Osteoblast (primary cell): ENCODE measurements around the gene SND1. TPM values are rescaled to one million over a fixed set of nuclear protein-coding genes. Genes with fewer than 3 reads are reported as not detected.
A peak's percentile ranks its signal among the peaks of the same experiment; 100 is the strongest.

Experiments
- DNase-seq: peaks from one replicate; pipeline ENCODE4 v3.0.0; 2011; ENCODE audit warnings: low spot score, mixed read lengths; ENCODE audit not compliant: insufficient read length; ENCODE audit errors: missing footprints
- H2AFZ ChIP-seq: 2 replicates; pipeline ENCODE4 v1.6.0; 2011; ENCODE audit warnings: mild to moderate bottlenecking, low read length
- H3K27ac ChIP-seq: 2 replicates; pipeline ENCODE4 v1.5.1; 2011; ENCODE audit warnings: mild to moderate bottlenecking, low read depth, low read length, moderate library complexity
- H3K27me3 ChIP-seq: 2 replicates; pipeline ENCODE4 v1.6.0; 2012; ENCODE audit warnings: mild to moderate bottlenecking, control low read depth, inconsistent platforms, low read length, moderate library complexity; ENCODE audit not compliant: insufficient read depth
- H3K36me3 ChIP-seq: 2 replicates; pipeline ENCODE4 v1.5.1; 2011; ENCODE audit warnings: mild to moderate bottlenecking, low read length, control low read depth, moderate library complexity; ENCODE audit not compliant: insufficient read depth
- H3K4me1 ChIP-seq: 2 replicates; pipeline ENCODE4 v1.5.1; 2011; ENCODE audit warnings: mild to moderate bottlenecking, low read length, control low read depth, moderate library complexity; ENCODE audit not compliant: insufficient read depth
- H3K4me2 ChIP-seq: 2 replicates; pipeline ENCODE4 v1.6.0; 2011; ENCODE audit warnings: mild to moderate bottlenecking, low read length; ENCODE audit not compliant: insufficient read depth
- H3K4me3 ChIP-seq: fragments of 200-600 bp; sonication (generic); 3 replicates; pipeline ENCODE4 v1.5.1; 2012; ENCODE audit warnings: mild to moderate bottlenecking, low read length, inconsistent platforms; ENCODE audit not compliant: insufficient read depth
- H3K79me2 ChIP-seq: 2 replicates; pipeline ENCODE4 v1.6.0; 2012; ENCODE audit warnings: mild to moderate bottlenecking, low read length, control low read depth, inconsistent platforms; ENCODE audit not compliant: insufficient read depth
- H3K9me3 ChIP-seq: 2 replicates; pipeline ENCODE4 v1.5.1; 2011; ENCODE audit warnings: low read depth, low read length, control low read depth
- H4K20me1 ChIP-seq: 2 replicates; pipeline ENCODE4 v1.6.0; 2012; ENCODE audit warnings: mild to moderate bottlenecking, low read length, control low read depth; ENCODE audit not compliant: insufficient read depth
- CTCF ChIP-seq: IDR thresholded peaks from 2 replicates; pipeline ENCODE4 v1.5.1; 2011; ENCODE audit warnings: mild to moderate bottlenecking, low read depth, low read length, moderate library complexity; ENCODE audit errors: extremely low read depth
- total RNA-seq: library from RNA; depleted of rRNA; stranded (reverse); fragments of >200 nt; gene quantifications from 2 replicates; pipeline ENCODE4 v1.2.3, GENCODE V29; 2012

Gene SND1
- total RNA-seq, 1 donor, result 257 TPM

- peak overlapping the region; percentile 87 for H3K4me3 ChIP-seq
- H4K20me1 ChIP-seq, result peaks cover 53% of the 10 kb centered on the region
- H3K4me1 ChIP-seq, result peaks cover 29% of the 10 kb centered on the region
- H3K27ac ChIP-seq, result peak overlapping the region; percentile 97
- peaks cover 64% of the 10 kb centered on the region for H3K79me2 ChIP-seq
- H3K27me3 ChIP-seq, result no peaks in the 10 kb centered on the region
- H2AFZ ChIP-seq, result no peak overlapping the region
- DNase-seq, result no peak
- TF ChIP-seq CTCF, result no peak
- H3K4me2 ChIP-seq, result peak overlapping the region; percentile 86
- peaks cover 8% of the 10 kb centered on the region for H3K36me3 ChIP-seq
- H3K9me3 ChIP-seq, result no peaks in the 10 kb centered on the region
These were observed 1.4 kb downstream of the SND1 start for GRCh38 chr7:127653396-127653795.

GRCh38 chr7:127654404-127655394, 2.7 kb downstream of the SND1 start:
- Histone ChIP-seq H3K4me2 (peak overlapping the region; percentile 86), H4K20me1 (peaks cover 66% of the 10 kb centered on the region), H3K9me3 (no peaks in the 10 kb centered on the region), H3K79me2 (peaks cover 77% of the 10 kb centered on the region), H3K4me3 (peak overlapping the region; percentile 87), H3K27ac (peak overlapping the region; percentile 40), H3K4me1 (peaks cover 29% of the 10 kb centered on the region), H3K36me3 (peaks cover 12% of the 10 kb centered on the region), H3K27me3 (no peaks in the 10 kb centered on the region), H2AFZ (no peak overlapping the region)
- TF ChIP-seq CTCF, result no peak
- peak; percentile 68 for DNase-seq

- peaks cover 12% of the 10 kb centered on the region for H3K36me3 ChIP-seq
- no peak overlapping the region for H2AFZ ChIP-seq
- H3K4me3 ChIP-seq, result no peak overlapping the region
- peaks cover 88% of the 10 kb centered on the region for H3K79me2 ChIP-seq
- H3K4me1 ChIP-seq, result peaks cover 29% of the 10 kb centered on the region
- H3K27me3 ChIP-seq, result no peaks in the 10 kb centered on the region
- H4K20me1 ChIP-seq, result peaks cover 68% of the 10 kb centered on the region
- peak overlapping the region; percentile 86 for H3K4me2 ChIP-seq
- no peak overlapping the region for H3K27ac ChIP-seq
- H3K9me3 ChIP-seq, result no peaks in the 10 kb centered on the region
- no peak for TF ChIP-seq CTCF
- no peak for DNase-seq
These were observed 3.7 kb downstream of the SND1 start for GRCh38 chr7:127655720-127656119.

- TF ChIP-seq CTCF, result no peak
- no peak overlapping the region for H2AFZ ChIP-seq
- no peaks in the 10 kb centered on the region for H3K9me3 ChIP-seq
- H3K4me3 ChIP-seq, result no peak overlapping the region
- H4K20me1 ChIP-seq, result peaks cover 81% of the 10 kb centered on the region
- H3K4me2 ChIP-seq, result no peak overlapping the region
- no peak overlapping the region for H3K27ac ChIP-seq
- no peaks in the 10 kb centered on the region for H3K27me3 ChIP-seq
- peaks cover 21% of the 10 kb centered on the region for H3K4me1 ChIP-seq
- peaks cover 12% of the 10 kb centered on the region for H3K36me3 ChIP-seq
- DNase-seq, result no peak
- peaks cover 100% of the 10 kb centered on the region for H3K79me2 ChIP-seq
These were observed 5.5 kb downstream of the SND1 start for GRCh38 chr7:127657500-127657899.
